ENCODE results near the gene ARHGEF7.
A peak's percentile ranks its signal among the peaks of the same experiment; 100 is the strongest.

ARHGEF7 gene

DNA sequence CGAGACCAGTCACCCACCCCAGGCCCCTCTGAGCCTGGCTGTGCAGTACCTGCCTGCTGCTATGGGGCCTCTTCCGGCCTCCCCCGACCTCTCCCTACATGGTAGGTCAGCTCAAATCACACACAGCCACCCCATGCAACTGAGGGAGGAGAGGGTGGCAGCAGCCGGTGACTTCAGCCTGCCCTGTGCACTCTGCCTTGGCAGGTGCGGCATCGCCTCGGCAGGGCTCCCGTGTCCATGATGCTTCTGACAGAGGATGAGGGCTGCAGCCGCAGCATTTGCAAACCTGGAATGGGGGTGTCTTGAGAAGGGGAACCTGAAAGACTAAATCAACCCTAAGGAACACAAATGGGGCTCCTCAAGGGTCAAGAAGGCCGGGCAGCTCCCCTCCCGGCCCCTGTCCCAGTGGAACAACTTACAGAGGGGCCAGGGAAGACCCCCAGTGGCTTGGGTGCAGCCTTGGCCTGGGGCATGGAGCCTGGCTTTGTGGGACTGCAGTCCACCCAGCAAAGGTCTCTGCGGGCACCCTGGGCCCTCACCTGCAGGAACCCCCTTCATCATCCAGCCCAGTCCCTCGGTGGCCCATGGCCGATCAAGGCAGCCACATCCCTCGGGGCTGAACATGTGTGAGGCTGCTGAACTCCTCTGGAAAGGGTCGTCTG is 212.0 kb downstream of the ARHGEF7 start:
- no peak for DNase-seq

DNA sequence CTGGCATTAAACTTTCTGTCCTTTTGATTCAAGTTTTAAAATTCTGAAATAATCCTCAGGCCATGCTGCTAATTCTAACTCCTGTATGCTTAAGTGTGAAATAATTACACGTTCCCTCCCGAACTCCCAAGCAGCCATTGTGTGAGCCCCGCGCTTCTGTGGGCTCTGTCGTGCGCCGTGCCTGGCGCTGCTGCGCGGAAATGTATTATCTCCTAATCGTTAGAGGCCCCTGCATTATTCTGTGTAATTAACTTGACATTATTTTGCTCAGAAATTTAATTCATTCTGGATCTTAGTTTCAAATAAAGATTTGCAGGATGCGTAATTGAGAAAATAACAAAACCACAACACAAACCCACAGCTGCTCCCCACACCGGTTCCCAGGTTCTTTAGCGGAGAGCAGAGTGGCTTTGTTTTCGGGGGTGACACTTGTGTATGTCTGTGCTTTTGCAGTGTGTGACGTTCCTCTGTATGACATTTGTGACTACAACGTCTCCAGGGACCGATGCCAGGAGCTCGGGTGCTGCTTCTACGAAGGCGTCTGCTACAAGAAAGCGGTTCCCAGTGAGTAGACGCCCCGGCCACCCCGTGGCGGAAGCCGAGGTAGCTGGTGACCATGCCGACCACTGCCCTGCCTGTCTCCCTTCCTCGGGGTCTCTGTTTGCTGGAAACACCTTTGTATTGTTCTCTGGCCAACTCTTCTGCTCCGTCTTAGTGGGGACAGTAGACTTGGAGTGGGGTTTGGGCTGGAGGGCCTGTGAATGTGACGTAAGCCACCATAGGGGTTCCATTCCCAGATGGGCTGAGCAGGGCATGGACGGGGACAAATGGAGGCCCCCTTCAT is 212.8 kb downstream of the ARHGEF7 start:
- DNase-seq = no peak

DNA sequence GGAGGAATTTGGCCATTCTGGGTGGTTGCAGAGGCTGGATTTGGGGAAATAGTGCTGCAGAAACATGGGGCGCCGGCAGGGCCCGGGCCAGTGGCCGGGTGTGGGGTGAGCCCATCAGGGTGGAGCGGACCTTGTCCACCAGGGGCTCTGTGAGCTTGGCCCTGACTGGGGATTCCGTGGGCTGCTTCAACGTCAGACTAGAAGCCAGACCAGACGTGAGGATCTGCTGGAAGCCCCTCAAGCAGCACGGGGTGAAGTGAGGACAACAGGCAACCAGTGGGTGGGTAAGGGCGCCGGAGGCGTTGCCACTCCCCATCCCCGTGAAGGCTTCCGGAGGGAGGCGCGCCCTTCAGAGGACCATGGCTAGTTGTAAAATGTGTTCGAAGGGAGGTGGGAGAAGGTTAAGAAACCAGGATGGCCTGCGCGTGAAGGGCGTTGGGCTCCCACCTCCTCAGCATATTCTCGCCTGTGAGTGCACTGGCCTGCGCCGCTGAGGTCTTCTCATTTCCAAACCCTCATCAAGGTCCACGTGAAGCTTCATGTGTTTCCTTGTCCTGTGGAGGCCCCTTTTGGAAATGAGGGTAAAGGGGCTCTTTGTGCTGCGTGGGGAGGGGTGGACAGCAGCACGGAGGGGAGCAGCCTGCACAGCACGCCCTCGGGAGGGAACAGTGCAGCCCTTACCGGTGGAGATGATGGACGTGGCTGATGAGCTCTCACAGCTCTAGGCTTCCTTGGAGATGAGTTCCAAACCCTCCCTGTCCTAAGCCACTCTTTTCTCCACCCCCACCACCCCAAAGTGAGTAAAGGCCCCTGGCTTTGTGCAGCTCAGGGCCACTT is 213.7 kb downstream of the ARHGEF7 start:
- DNase-seq = no peak

DNA sequence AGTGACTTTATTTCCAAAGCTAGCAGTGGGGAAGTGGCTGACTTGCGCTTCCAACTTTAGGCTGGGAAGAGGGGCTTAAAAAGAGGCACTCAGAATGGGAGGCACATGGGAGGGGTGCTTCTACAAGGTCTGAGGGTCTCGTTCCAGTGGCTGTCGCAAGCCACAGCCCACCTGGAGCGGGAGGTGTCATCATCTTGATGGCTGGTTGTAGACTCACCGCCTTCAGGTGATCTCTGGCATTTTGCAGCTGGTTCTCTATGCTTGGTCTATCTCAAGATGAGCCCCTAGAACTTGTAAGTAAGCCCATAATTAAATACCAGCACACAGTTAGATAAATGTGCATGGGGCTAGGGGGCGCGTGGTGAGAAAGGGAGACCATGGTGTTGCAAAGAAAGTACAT is 214.5 kb downstream of the ARHGEF7 start:
- no peak for DNase-seq

DNA sequence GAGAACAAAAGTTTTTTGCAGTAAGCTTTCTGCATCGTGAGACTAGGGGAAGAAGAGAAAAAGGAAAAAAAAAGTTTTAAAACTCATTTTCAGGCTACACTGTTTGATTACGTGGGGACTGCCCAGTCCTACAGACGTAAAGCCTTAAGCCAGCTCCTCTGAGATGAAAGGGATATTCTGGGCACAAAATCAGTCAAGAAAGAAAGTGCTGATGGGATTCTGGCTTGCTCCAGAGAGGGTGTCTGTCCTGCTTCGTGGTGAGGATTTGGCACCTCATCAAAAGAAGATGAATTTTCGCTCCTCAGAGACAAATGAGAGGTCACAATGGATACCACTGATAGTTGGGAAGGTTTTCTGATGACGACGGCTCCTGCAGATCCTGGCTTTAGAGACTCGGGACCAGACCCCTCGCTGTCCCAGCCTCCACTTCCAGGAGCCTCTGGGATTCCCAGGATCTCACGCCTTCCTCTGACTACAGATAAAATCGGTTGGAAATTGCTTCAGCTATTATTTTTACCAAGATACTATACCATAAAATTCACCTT is 215.0 kb downstream of the ARHGEF7 start:
- no peak for DNase-seq

DNA sequence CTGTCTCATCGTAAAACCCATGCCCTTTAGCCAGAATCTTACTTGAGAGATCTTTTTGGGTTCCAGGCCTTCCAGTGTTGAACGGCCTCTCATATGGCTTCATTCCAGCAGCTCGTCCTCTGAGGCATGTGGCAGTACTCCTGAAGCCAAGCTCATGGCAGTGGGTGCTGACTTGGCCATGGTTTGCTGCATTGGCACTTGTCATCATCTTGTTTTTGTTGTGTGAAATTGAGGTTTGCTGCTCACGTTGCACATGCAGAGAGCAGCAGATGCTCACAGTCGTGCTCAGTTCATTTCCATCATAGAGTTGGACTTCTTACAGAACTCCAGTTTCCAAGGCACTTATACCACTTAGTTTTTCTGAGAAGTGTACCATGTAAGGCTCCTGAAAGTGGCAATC is 220.2 kb downstream of the ARHGEF7 start:
- DNase-seq = no peak

DNA sequence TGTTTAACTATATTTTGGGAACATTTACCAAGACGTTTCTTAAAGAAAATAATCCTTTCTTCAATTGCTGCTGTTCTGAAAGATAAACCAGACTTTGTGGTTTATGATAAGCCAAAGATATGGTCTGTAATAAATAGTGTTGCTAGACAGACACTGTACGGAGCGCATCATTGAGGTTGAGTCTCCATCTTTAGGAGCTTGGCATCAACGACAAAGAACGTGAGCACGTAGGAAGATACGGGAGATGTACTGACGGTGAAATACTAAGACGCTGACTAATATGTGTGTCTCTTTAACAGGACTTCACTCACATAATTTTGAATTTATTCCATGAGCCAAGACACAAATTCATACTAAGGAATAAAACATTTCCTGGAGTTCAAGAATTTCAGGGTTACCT is 221.6 kb downstream of the ARHGEF7 start:
- no peak for DNase-seq

DNA sequence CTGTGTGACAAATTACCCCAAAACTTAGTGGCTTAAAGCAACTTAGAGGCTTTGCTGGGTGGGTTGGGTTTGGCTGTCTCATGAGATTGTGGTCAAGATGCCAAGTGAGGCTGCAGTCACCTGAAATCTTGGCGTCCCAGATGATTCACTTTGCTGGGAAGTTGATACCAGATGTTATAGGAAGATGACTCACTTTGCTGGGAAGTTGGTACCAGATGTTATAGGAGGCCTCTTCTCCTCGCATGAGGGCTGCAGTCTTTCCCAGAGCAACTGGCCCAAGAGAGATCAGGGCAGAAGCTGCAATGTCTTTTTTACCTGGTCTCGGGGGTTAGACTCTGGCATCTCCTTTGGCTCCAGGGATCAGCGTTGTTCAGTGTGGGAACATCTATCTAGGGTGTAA is 222.1 kb downstream of the ARHGEF7 start:
- DNase-seq = no peak

DNA sequence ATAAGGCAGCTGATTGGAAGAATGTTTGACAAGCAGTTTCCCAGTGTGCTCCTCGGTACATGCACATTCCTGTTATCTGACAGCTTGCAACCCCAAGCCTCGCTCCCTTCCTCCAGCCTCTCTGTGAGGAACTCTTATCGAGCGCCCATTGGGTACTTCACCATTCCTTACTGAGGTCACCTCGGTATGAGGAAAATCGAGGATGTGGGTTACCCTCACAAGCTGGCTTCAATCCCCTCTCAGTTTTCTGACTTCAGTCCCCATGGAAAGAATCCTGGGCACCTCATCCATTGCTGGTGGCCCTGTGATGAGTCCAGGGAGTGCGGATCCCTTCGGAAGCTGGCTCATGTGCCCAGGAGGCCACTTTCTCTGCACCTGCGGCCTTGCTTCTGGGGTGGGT is 222.6 kb downstream of the ARHGEF7 start:
- DNase-seq = no peak

DNA sequence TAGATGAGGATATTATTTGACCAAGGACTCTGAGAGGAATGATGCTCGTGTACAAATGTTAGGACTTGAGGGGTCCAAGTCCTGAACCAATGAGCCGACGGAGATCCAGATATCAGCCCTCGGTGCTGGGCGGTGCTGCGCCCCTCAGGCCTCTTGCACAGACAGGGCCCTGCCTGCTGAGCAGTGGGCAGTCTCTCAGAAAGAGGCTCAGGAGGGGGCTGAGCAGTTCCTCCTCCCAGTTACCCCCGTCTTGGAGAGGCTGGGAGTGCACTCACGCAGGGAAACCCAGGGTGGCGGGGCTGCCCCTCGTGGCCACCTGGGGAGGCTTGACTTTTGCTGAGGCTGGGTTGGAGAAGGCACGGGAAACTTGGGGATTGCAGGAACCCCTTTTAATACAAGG is 223.7 kb downstream of the ARHGEF7 start:
- DNase-seq = no peak

DNA sequence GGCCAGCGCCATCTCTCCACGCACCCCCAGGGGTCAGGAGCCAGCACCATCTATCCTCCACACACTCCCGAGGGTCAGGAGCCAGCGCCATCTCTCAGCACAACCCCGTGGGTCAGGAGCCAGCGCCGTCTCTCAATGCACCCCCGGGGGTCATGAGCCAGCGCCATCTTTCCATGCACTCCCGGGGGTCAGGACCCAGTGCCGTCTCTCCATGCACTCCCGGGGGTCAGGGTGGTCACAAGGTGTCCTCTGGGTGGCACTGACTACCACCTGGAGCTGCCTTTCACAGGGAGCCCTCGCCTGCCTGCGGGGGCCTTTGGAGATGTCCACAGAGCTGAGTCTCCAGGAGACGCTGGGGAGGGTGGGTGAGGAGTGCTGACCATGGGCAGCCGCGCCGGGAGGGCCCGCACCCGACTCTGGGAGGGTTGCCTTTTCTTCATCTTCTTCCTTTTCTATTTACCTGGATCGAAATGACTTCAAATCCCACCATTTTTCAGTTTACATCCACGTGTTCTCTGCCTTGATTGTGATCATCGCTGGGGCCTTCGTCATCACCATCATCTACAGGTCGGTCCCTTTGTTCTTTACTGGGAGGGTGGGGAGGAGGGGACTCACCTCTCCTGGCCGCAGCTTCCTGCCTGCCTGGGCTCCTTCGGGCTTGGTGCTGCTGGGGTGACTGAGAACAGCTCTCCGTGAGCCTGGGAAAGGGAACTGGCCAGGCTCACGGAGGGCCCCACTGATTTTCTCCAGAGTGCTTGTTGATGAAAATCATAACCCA is 224.4 kb downstream of the ARHGEF7 start:
- no peak for DNase-seq

DNA sequence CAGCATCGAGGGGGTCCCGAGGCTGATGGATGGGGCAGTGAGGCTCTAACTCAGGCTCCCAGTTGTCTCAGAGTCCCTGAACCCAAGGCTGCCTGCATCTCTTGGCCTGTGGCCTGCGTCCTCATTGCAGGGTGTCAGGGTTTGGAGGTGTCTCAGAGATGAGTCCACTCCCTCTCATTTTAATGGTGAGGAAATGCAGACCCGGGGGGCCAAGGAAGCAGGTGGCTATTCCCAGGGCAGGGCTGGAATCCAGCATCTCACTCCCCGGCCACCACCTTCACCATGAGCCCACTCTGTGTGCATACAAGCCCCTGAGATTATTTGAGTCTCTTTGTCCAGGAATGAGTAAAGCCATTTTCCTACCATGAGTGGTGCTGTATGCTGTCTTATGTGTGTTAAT is 226.8 kb downstream of the ARHGEF7 start:
- no peak for DNase-seq

DNA sequence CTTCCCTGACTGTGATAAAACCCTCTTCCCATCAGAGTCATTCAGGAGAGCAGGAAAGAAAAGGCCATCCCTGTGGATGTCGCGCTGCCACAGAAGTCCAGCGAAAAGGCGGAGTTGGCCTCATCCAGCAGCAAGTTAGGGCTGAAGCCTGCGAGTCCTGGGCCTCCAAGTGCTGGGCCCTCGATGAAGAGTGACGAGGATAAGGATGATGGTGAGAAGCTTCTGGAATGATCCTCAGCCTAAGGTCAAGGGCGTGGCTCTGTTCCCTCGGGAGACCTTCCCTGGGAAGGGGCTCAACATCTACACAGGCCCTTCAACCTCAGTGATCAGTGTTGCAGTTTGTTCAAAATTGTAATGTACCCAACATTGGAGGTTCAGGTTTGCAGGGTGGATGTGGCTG is 227.6 kb downstream of the ARHGEF7 start:
- DNase-seq = no peak

DNA sequence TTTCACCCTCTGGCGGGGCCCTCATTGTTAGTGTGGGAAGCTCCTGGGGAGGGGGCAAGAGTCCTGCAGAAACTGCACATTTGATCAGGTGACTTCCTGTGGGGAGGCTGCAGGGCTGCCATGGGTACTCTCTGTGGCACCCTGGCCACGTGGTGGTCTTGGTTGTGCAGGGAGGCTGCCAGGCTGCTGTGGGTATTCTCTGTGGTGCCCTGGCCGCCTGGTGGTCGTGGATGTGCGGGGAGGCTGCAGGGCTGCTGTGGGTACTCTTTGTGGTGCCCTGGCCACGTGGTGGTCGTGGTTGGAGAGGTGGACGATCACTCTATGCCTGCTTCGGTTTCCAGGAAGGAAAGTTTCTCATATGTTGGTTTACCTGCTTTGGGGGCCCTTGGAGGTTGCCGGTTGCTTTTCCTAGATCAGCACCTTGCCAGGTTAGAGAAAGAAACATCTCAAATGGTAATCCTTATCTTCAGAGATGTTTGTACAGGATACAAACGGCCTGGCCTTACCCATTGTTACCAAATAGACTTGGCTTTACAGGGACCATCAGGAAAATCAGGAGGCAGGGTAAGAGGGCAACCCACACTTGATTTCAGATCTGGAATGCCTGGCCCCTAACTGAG is 228.2 kb downstream of the ARHGEF7 start:
- no peak for DNase-seq

DNA sequence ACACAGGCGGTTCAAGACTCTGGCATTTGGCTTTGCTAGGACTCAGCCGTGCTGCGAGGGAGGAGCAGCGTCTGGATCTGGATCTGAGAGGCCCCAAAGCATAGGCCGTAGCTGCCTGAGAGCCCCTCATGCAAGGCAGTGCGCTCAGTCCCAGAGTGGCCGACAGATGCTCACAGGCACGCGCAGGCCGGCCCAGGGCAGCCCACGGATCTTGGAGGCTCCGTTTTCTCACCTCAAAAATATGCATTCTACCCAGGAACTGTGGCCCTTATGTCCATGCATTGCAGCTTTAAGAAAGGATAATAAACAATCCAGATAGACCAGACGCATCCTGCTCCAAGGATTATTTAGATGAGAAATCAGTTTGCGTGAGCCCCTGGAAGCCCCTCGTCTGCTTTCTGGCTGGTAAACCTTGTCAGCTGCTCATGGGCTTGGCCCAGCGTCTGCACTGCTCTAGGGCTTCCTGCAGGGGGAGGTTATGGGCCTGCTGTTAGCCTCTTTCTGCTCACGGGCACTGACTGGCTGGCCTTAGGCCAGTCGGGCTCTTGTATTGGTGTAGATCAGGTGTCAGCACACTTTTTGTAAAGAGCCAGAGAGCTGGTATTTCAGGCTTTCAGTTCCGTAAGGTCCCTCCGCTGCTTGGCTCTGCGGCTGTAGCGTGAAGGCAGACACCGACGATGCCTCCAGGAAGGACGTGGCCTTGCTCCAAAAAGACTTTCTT is 229.5 kb downstream of the ARHGEF7 start:
- DNase-seq = peak; percentile 28

DNA sequence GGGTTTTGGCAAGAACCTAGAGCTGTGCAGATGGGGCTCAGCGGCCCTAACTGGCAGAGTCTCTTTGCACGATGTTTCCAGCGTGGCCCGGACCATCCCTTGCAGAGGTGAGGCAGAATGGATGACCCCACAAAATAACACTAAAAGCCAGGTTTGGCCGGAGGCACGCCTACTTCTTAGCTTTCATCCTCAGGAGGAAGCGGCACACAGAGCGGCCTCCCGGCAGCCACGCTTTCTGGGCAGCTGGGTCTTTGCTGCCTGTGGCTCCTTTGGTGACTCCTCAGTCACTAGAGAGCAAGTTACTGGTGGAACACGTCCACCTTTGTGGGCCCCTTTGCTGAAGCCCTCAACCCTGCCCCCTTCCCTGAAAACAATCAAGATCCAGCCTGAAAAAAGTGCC is 230.6 kb downstream of the ARHGEF7 start:
- DNase-seq = no peak

DNA sequence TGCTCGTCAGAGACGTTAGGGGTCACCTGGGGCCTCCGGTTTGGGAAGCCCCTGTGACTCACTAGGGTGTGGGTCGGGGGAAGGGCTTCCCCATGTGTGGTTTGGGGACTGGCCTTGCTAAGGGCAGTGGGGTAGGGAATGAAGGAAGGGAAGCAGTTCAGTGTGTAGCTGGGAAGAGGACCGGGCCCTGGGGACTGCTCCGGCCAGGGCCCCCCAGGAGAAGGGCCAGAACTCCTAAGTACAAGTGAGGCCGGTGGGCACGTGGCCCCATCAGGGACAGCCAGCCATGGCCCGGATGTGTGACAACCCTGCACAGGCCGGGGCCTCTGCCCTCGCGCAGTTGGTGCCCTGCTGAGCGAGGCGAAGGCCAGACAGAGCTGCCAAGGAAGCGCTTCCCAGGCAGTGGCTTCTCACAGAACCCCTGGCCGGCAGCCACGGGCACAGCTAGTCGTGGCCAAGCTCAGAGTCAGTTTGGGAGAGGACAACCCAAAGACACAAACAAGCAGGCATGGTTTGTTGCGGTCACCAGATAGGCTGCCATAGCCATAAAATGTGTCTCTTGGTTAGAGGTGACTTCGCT is 231.1 kb downstream of the ARHGEF7 start:
- DNase-seq = no peak

DNA sequence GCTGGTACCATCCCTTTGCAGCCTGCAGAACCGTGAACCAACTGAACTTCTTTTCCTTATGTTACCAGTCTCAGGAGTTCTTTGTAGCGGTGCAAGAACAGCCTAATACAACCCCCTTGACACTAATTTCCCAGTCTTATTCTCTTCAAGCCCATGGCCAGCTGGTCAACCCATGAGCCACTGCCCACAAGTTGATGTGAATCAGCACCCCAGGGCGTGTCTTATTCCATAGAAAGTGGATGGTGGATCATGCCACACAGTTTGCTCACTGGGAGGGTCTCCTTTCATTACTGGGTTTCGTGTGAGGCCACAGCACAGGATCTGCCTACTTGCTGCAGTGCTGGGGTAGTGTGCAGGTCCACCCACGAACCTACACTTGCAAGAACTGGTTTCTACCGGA is 232.3 kb downstream of the ARHGEF7 start:
- no peak for DNase-seq

DNA sequence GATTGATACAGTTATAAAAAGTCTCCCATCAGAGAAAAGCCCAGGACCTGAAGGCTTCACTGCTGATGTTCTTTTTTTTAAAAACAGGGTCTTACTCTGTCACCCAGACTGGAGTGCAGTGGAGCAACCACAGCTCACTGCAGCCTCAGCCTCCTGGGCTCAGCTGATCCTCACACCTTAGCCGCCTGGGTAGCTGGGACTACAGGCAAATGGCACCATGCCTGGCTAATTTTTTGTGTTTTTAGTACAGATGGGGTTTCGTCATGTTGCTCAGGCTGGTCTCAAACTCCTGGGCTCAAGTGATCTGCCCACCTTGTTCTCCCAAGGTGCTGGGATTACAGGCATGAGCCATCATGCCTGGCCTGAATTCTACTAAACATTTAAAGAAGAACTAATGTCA is 238.4 kb downstream of the ARHGEF7 start:
- no peak for DNase-seq

DNA sequence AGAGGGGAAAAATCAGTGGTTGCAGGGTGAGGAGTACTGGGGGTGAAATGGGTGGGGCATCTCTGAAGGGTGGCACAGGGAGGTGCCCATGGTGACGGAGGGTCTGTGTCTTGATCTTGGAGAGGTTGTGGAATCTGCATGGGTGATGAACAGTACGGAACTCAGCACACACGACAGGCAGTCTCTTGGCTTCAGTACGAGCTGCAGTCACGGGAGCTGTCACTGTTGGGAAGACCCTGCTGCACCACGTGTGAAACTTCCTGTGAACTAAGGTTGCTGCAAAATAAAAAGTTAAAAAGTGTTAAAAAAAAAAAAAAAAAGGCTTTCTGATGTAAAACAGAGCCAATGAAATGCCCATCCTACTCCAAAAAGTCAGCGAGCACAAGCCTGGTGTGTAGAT is 239.7 kb downstream of the ARHGEF7 start:
- DNase-seq = no peak

Data from DMS 273 treated with DMSO at 0.1 percent for 48 hours (cell line).